GM18868 (cell line): Measurements from ENCODE around the gene RAI1.
A peak's percentile ranks its signal among the peaks of the same experiment; 100 is the strongest.

ENCODE experiments used
- ATAC-seq: cut with Tn5 transposase; IDR thresholded peaks from one replicate; pipeline ENCODE4 v1.9.1; 2021; ENCODE audit warnings: mild to moderate bottlenecking, moderate library complexity; ENCODE audit not compliant: unreplicated experiment

The RAI1 gene

GRCh38 chr17:17813055-17813724 lies 131.9 kb downstream of the RAI1 start:
- ATAC-seq: no peak

DNA sequence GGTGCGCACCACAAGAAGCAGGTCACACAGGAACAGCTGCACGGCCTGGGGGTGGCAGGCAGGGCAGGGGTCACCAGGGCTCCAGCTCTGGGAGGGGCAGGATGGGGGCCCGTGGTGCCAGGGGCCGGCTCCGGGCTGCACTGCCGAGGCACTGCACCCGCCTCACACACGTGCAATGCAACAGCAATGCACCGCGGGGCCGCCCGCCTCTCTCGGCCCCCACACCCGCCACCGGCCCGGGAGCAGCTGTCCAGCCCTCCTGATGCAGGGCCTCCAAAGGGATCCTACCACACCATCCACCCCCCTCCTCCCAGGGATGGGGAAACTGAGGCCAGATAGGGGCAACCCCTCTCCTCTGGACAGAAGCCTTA lies 132.5 kb downstream of the RAI1 start:
- no peak for ATAC-seq

GRCh38 chr17:17814162-17815061 lies 133.2 kb downstream of the RAI1 start:
- no peak for ATAC-seq

- ATAC-seq: no peak
Observed at GRCh38 chr17:17815062-17815406, 133.8 kb downstream of the RAI1 start.

GRCh38 chr17:17815436-17816200 lies 134.4 kb downstream of the RAI1 start:
- no peak for ATAC-seq

DNA sequence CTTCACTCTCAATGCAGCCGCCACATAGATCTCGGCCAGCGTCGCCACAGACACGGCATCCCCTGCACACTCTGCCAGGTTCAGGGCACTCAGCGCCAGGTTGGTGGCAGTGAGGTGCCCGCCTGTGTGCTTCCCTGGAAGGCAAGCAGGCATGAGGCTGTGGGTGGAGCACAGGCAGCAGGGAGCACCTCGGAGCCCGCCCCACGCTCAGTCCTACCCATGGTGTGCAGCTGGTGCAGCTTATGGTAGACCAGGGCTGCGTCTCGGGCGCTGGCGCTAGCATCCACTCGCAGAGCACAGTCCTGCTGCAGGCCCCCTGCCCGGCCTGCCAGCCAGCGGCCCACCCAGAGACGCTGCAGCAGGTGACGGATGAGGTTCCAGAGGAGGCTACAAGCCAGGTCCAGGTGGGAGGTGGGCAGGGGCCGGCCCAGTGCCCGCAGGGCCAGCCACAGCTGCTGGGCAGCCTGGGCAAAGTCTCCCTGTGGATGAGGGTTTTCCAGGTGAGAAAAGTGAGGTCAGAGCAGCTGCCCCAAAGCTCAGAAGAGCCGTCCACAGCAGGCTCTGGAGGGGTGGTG lies 135.1 kb downstream of the RAI1 start:
- ATAC-seq: no peak

- no peak for ATAC-seq
Observed at GRCh38 chr17:17816831-17817551, 135.7 kb downstream of the RAI1 start.

DNA sequence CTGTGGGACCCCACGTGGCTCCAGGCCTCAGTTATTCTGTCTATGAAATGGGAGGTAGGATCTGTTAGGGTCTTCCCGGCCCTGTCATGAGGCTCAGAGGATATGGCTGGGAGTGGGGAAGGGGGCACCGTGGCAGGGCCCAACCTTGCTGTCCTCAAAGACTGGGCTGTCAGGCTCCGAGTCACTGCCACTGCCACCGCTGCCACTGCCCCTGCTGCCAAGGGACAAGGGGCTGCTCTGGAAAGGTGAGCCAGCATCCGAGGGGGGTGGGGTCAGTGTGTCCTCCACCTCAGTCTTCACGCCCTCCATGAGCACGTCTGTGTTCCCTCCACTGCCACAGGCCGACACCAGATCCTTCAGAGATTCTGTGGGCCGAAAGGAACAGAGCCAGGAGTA lies 136.3 kb downstream of the RAI1 start:
- ATAC-seq: no peak

DNA sequence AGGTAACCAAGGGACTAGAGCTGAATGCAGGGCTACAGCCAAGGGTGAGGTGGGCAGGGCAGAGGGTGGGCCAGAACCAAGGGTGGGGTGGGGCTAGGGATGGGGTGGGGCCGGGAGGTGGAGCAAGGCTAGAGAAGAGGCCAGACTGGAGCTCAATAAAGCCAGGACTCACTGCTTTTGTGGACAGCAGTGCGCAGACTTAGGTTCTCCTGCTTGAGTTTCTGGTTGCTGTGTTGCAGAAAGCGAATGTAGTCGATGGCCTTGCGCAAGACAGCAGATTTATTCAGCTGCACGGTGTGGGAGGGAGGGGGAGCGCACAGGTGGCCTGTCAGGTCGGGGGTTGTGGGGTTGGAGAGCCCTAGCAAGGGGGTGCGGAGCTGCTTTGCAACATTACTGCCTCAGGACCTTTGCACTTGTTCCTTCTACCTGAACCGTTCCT lies 136.8 kb downstream of the RAI1 start:
- ATAC-seq: no peak

DNA sequence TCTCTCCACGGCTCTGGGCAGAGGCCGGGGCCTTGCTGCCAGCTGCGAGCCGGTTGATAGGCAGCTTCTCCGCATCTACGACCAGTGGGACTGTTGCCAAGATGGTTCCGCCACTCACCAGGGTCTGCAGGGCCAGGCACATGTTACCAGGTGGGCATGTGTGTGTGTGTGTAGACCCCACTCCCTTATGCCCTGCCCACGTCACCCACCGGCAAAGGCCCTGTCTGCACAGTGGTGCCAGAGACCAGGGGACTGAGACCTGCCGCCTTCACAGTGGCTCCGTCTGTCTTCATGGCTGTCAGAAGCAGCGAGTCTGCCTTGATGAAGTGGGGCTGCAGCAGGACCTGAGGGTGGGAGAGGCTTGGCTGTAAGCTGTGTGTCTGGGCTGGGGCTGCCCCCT lies 137.9 kb downstream of the RAI1 start:
- no peak for ATAC-seq

GRCh38 chr17:17819561-17819995 lies 138.3 kb downstream of the RAI1 start:
- peak; percentile 60 for ATAC-seq

DNA sequence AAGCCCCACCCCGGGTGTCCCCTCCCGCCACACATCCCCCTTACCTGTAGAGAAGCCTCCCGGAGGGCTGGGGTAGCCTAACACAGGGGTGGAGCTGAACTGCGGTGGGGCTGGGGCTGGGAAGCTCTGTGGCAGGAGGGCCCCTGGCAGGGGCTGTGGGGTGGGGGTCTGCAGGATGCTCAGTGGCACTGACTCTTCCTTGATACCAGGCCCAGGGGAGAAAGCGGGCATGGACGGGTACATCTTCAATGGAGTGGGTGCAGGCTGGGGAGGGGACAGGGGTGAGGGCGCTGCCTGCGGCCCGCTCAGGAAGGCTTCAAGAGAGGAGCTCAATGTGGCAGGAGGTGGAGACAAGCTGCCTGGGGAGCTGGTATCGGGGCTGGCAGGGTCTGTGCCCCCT lies 138.8 kb downstream of the RAI1 start:
- no peak for ATAC-seq

DNA sequence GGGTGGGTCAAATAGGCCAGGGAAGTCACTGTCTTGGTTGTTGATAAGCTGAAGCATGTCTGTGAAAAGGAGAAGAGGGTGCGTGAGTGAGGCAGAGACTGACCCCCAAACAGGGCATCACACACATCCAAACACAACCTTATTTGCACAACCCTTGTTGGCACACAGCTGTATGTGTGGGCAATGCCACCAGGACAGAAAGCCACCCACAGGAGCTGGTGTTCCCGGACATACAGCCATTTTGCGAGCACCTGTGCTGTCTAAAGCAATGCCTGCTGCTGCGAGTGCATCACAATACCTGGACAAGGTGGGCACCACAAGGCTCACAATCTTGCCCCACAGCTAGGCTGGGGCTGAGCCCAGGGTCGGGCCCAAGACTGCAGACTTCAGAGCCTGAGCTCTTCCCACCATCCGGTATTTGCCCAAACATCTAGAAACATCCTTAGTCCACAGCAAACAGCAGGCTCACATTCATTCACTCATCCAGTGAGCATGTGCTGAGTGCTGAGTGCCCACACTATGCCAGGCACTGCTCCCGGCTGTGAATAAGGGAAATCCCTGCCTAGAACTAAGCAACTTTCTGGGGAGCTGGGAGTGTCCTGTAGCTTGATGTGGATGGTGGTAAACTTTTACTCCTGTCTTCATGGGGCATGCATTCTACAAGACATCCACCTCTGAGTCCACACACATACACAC lies 139.4 kb downstream of the RAI1 start:
- ATAC-seq: no peak

DNA sequence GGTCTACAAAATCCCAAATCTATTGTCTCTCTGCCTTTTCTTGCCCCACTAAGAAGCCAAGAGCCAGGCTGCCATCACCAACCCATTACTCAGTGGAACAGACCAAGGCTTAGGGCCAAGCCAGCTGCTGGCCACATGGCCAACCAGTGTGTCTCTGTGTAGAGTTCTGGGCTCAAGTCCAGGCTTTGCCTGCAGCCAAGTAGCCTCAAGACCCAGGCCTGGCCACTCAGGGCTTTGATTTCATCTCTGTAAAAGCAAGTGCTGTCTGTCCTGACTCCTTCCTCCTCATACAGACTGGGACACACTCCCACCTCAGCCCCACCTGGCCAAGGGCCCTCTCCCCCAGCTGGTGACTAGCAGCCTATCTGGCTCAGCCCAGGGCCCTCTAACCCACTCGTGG lies 140.9 kb downstream of the RAI1 start:
- ATAC-seq: no peak

DNA sequence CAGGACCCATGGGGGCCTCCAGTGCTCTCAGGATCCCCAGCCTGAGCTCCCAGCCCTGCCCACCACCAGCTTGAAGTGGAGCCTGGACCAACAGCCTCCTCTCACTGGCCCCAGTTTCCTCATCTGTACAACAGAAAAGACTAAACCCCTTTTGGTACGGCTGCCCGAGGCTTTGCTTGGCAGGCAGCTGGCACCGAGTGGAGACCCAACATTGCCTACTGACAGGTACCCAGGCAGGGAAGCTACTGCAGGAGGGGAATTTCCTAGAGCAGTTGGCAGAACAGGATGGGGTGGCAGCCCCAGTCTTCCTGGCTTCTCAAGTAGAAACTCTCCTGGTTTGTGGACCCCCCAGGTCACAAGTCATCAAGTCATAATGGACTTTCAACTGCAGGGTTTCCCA lies 141.4 kb downstream of the RAI1 start:
- no peak for ATAC-seq

DNA sequence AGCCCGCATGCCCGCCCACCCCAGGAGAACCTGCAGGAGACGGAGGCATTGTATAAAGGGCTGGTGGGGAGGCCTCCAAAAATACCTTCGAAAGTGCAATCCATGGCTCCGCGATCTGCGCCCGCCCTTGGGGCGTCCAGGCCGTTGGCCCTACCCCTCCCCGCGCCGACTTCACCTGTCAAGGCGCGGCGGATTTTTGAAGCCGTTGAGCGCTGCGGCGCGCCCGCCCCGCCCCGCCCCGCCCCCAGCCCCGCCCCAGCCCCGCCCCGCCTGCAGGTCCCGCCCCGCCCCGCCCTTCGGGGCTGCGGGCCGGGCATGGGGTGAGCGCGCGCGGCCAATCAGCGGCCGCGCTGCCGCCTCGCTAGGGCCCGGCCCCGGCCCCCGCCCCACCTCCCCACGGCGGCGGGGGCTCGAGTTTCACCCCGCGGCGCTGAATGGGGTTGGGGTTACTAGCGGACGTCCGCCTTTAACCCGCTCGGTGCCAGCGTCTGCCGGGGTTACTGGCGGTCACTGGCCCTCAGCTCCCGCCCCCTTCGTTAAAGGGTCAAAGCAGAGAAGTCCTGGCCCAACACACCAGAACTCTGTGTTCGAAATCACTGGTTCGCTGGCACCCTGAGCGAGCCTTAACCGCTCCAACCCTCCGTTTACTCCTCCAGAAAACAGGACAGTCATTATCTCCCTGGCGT lies 142.3 kb downstream of the RAI1 start:
- peak; percentile 74 for ATAC-seq

GRCh38 chr17:17824119-17824782 lies 143.0 kb downstream of the RAI1 start:
- ATAC-seq: peak; percentile 11

GRCh38 chr17:17824783-17825614 lies 143.7 kb downstream of the RAI1 start:
- ATAC-seq: no peak
